ENCODE results near the gene RBSN. TPM values are rescaled to one million over a fixed set of nuclear protein-coding genes. Genes with fewer than 3 reads are reported as not detected.

RBSN gene
- total and polyA plus RNA-seq, 2 experiments from 2014 or later, result 10.6 to 26.5 TPM

- Histone ChIP-seq H2AFZ (no peak overlapping the region), H3F3A (replicated peaks; ENCODE audit: low read depth) (0 out of 2 replicates have a peak, but pooled peaks cover 2% of the 10 kb centered on the region), H3K4me1 (ENCODE audit: insufficient read depth) (no peaks in the 10 kb centered on the region), H3K4me2 (no peak overlapping the region), H3K79me2 (replicated peaks; ENCODE audit: insufficient read depth) (no peaks in the 10 kb centered on the region), H4K20me1 (replicated peaks; ENCODE audit: insufficient read depth) (peaks cover 7% of the 10 kb centered on the region; the same call in 1 of the 2 replicates), H3K27me3 (ENCODE audit: insufficient read depth) (no peaks in the 10 kb centered on the region), H3K36me3 (ENCODE audit: insufficient read depth) (peaks cover 17% of the 10 kb centered on the region), H3K9me2 (ENCODE audit: insufficient read depth) (no peaks in the 10 kb centered on the region), H3K4me3 (no peak overlapping the region), H3K27ac (ENCODE audit: low read depth) (no peak overlapping the region)
- H3K36me3 Mint-ChIP-seq (ENCODE audit: low read depth), result peaks cover 82% of the 10 kb centered on the region
- no peaks in the 10 kb centered on the region for H3K9me3 Mint-ChIP-seq
- H3K4me3 Mint-ChIP-seq, result no peak overlapping the region
- TF ChIP-seq ETS1 (IDR thresholded peaks at IDR 0.05), result no peak
- TF ChIP-seq REST (IDR thresholded peaks at IDR 0.05; ENCODE audit: unreplicated experiment), result no peak
- no peak for TF ChIP-seq STAT1 (IDR thresholded peaks at IDR 0.05; ENCODE audit: unreplicated experiment)
- TF ChIP-seq NANOG (IDR thresholded peaks at IDR 0.05; ENCODE audit: borderline replicate concordance), result no peak
- no peak for TF ChIP-seq EZH2phosphoT487 (IDR thresholded peaks at IDR 0.05; ENCODE audit: unreplicated experiment)
- no peak for TF ChIP-seq ZNF331 (CRISPR knock-in tag; IDR thresholded peaks at IDR 0.05; ENCODE audit: low read depth)
- TF ChIP-seq JUNB (IDR thresholded peaks at IDR 0.05; ENCODE audit: unreplicated experiment), result no peak
- TF ChIP-seq EZH2 (IDR thresholded peaks at IDR 0.05; ENCODE audit: low read depth, unreplicated experiment), result no peak
- TF ChIP-seq CREB1 (CRISPR knock-in tag; IDR thresholded peaks at IDR 0.05; ENCODE audit: low read depth), result no peak
- TF ChIP-seq CTCF (conservative IDR thresholded peaks at IDR 0.05; ENCODE audit: low read depth in 2 of 2), result no peak
- no peak for TF ChIP-seq ZNF114 (CRISPR knock-in tag; IDR thresholded peaks at IDR 0.05)
- TF ChIP-seq ZNF462 (CRISPR knock-in tag; IDR thresholded peaks at IDR 0.05), result no peak
- TF ChIP-seq POLR2AphosphoS5 (IDR thresholded peaks at IDR 0.05; ENCODE audit: low read depth), result no peak
- ATAC-seq, result no peak
- no peak overlapping the region for H3K27ac Mint-ChIP-seq
- no peak for DNase-seq (ENCODE audit: low spot score)
- peaks cover 5% of the 10 kb centered on the region for H3K27me3 Mint-ChIP-seq (ENCODE audit: insufficient read depth, low read depth, poor library complexity)
- H3K4me1 Mint-ChIP-seq, result no peaks in the 10 kb centered on the region
These were observed 60.6 kb downstream of the RBSN start for GRCh38 chr3:15038306-15038705.

Data from GM23338 (cell line).